OCI-LY3 (cell line): ENCODE results near the gene SLC35A5.

Experiments used
- EZH2phosphoT487 ChIP-seq: fragments of 200-600 bp; shearing (Covaris generic); IDR thresholded peaks from 2 replicates; pipeline ENCODE4 v1.6.1; 2018; ENCODE audit warnings: antibody characterized with exemption, mixed run types, low read depth
- TF ChIP-seq, protein P1 (sequence below): fragments of 200-600, 300-600 bp; sonication (generic); IDR thresholded peaks from 2 replicates; pipeline ENCODE4 v1.5.1; 2014; ENCODE audit warnings: antibody characterized with exemption, low read length, low read depth

DNA sequence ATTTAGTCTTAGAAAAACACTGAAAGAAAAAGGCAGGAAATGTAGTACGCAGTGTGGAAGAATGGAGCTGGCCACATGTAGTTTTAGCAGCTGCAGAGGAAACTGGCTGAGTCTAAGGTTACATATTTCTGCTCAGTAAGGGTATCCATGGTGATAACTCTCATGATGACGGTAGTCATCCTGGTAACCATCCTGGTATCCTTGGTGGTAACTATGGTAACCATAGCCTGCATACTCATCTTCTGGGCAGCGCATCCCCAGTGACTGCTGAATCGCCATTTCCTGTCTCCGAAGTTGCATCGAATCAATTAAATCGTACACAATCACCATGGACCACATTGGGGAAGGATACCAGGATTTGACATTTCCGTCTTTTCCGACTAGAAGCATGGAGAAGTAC lies 43.4 kb downstream of the SLC35A5 start:
- TF ChIP-seq, protein P1, sequence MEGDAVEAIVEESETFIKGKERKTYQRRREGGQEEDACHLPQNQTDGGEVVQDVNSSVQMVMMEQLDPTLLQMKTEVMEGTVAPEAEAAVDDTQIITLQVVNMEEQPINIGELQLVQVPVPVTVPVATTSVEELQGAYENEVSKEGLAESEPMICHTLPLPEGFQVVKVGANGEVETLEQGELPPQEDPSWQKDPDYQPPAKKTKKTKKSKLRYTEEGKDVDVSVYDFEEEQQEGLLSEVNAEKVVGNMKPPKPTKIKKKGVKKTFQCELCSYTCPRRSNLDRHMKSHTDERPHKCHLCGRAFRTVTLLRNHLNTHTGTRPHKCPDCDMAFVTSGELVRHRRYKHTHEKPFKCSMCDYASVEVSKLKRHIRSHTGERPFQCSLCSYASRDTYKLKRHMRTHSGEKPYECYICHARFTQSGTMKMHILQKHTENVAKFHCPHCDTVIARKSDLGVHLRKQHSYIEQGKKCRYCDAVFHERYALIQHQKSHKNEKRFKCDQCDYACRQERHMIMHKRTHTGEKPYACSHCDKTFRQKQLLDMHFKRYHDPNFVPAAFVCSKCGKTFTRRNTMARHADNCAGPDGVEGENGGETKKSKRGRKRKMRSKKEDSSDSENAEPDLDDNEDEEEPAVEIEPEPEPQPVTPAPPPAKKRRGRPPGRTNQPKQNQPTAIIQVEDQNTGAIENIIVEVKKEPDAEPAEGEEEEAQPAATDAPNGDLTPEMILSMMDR, result no peak
- TF ChIP-seq EZH2phosphoT487, result no peak
